Smooth muscle cell (in vitro differentiated cells): ENCODE results near the gene DHRS9. TPM values are rescaled to one million over a fixed set of nuclear protein-coding genes. Genes with fewer than 3 reads are reported as not detected.

Experiments used
- DNase-seq: peaks from one replicate; lab custom pipeline; 2025; ENCODE audit not compliant: unreplicated experiment; lab: John Stamatoyannopoulos, UW
- H2AFZ ChIP-seq: fragments of 200-600 bp; sonication (generic); 2 replicates; pipeline ENCODE4 v1.6.0; 2016; ENCODE audit warnings: antibody characterized with exemption, low read depth, mild to moderate bottlenecking
- H3F3A ChIP-seq: fragments of 200-600 bp; sonication (generic); 2 replicates; pipeline ENCODE4 v1.6.0; 2017; ENCODE audit warnings: antibody characterized with exemption, low read depth
- H3K27ac ChIP-seq: fragments of 200-600 bp; sonication (generic); 2 replicates; pipeline ENCODE4 v1.5.1; 2016; ENCODE audit warnings: low read depth, mild to moderate bottlenecking
- H3K27me3 ChIP-seq: fragments of 200-600 bp; sonication (generic); 2 replicates; pipeline ENCODE4 v1.6.1; 2016; ENCODE audit warnings: low read depth, mild to moderate bottlenecking
- H3K36me3 ChIP-seq: fragments of 200-600 bp; sonication (generic); 2 replicates; pipeline ENCODE4 v1.5.1; 2016; ENCODE audit warnings: low read depth
- H3K4me1 ChIP-seq: fragments of 200-600 bp; sonication (generic); 2 replicates; pipeline ENCODE4 v1.5.1; 2016; ENCODE audit warnings: low read depth
- H3K4me2 ChIP-seq: fragments of 200-600 bp; sonication (generic); 2 replicates; pipeline ENCODE4 v1.6.0; 2016; ENCODE audit warnings: mild to moderate bottlenecking
- H3K4me3 ChIP-seq: fragments of 200-600 bp; sonication (generic); 2 replicates; pipeline ENCODE4 v1.5.1; 2016; ENCODE audit warnings: mild to moderate bottlenecking
- H3K79me2 ChIP-seq: fragments of 200-600 bp; sonication (generic); 2 replicates; pipeline ENCODE4 v1.6.0; 2016; ENCODE audit warnings: low read depth, mild to moderate bottlenecking
- H3K9ac ChIP-seq: fragments of 200-600 bp; sonication (generic); 2 replicates; pipeline ENCODE4 v1.6.0; 2016; ENCODE audit warnings: low read depth
- H3K9me3 ChIP-seq: fragments of 200-600 bp; sonication (generic); replicated peaks from 2 replicates; pipeline ENCODE4 v1.5.1; 2016; ENCODE audit warnings: low read depth
- H4K20me1 ChIP-seq: fragments of 200-600 bp; sonication (generic); 2 replicates; pipeline ENCODE4 v1.6.0; 2016; ENCODE audit warnings: low read depth
- WGBS: methylation state at CpG from one replicate; pipeline ENCODE4 v1.1.7; 2016; ENCODE audit warnings: low lambda C conversion rate; 5-methylcytosine and 5-hydroxymethylcytosine counted together
- polyA plus RNA-seq: library from polyadenylated mRNA; unstranded; fragments of >200 nt; fragmentation: Nextera tagmentation; extraction: Ambion mirVana; gene quantifications from 2 replicates; pipeline ENCODE4 v1.2.1, GENCODE V29; 2016
- total RNA-seq: library from RNA; depleted of rRNA; stranded (reverse); fragments of >200 nt; gene quantifications from 2 replicates; pipeline ENCODE4 v1.2.3, GENCODE V29; 2014
- TF ChIP-seq, protein P1 (sequence below): fragments of 200-600 bp; sonication (generic); IDR thresholded peaks from 2 replicates; pipeline ENCODE4 v1.5.1; 2017; ENCODE audit warnings: borderline replicate concordance, mild to moderate bottlenecking, antibody characterized with exemption; ENCODE audit not compliant: insufficient read depth, poor library complexity, severe bottlenecking

Gene DHRS9
- total and polyA plus RNA-seq, 2 experiments from 2014 or later: 0.09 to 0.38 TPM

DNA sequence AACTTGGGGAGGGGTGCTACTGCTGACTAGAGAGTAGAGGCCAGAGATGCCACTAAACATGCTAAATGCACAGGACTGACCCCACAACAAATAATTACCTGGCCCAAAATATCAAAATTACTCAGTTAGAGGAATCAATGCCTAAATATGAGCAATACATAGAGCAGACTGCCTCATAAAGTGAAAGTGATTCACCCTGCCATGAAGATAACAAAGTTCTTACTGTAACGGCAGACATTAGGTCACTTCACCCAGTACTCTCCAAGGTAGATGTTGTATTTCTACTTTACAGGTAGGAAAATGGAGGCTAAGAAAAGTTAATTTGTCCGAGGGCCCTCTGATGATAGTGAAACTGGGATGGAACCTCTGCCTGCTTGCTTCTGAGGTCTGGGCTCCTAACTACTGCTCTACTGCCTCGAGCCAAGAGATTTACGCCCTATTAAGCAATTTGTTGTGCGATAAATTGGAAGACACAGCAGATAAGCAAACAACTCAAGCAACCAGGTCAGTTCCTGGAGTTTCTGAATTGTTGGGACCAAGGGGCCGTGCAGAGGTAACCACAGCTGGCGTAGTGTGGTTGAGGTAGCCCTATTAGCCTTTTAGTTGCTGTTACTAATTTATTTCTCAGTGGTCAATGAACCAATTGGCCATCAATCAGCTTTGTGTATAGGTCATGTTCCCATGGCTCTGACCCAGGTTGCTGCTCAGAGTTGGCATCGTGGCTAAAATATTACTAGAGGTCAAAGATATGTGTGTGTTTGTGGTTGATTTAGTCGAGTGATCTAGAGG, 4.8 kb downstream of the DHRS9 start:
- no peak overlapping the region for H3K27ac ChIP-seq
- H3K4me1 ChIP-seq: no peaks in the 10 kb centered on the region
- no peaks in the 10 kb centered on the region for H3K36me3 ChIP-seq
- no peaks in the 10 kb centered on the region for H3K9me3 ChIP-seq
- no peak for DNase-seq
- H3K9ac ChIP-seq: no peak overlapping the region
- H3K27me3 ChIP-seq: peaks cover 27% of the 10 kb centered on the region
- H3K4me2 ChIP-seq: no peak overlapping the region
- no peak overlapping the region for H2AFZ ChIP-seq
- TF ChIP-seq, protein P1, sequence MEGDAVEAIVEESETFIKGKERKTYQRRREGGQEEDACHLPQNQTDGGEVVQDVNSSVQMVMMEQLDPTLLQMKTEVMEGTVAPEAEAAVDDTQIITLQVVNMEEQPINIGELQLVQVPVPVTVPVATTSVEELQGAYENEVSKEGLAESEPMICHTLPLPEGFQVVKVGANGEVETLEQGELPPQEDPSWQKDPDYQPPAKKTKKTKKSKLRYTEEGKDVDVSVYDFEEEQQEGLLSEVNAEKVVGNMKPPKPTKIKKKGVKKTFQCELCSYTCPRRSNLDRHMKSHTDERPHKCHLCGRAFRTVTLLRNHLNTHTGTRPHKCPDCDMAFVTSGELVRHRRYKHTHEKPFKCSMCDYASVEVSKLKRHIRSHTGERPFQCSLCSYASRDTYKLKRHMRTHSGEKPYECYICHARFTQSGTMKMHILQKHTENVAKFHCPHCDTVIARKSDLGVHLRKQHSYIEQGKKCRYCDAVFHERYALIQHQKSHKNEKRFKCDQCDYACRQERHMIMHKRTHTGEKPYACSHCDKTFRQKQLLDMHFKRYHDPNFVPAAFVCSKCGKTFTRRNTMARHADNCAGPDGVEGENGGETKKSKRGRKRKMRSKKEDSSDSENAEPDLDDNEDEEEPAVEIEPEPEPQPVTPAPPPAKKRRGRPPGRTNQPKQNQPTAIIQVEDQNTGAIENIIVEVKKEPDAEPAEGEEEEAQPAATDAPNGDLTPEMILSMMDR: no peak
- H3K79me2 ChIP-seq: no peaks in the 10 kb centered on the region
- no peaks in the 10 kb centered on the region for H4K20me1 ChIP-seq
- WGBS: 71% methylated on average over 9 of the region's 9 CpGs
- no peaks in the 10 kb centered on the region for H3F3A ChIP-seq
- no peak overlapping the region for H3K4me3 ChIP-seq

DNA sequence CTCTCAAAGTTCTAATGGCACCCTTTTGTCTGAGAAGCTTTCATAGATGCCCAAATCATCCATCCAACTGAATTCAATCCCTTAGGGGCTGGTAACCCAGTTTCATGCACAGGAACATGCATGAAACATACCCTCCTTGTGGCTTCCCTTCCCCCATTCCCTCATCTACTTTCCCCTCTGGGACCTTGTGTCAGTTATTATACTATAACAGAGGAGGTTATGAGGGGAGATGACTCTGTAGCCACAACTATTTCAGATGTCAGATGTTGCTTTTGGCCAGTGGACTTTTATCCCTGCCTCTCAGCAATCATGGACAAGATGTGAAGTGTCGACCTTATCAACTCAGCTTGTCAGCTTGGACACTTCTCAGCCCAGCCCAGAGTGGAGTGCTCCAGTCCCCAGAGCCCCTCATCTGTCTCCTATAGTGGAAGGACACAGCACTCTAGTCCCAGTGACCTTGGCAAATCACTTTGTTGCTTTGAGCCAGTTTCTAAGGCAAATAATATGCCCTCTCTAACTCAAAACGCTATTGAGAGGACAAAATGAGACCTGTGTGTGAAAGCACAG, 8.4 kb downstream of the DHRS9 start:
- TF ChIP-seq, protein P1: no peak
- peaks cover 17% of the 10 kb centered on the region for H3K27me3 ChIP-seq
- H3K4me3 ChIP-seq: no peak overlapping the region
- no peak overlapping the region for H3K4me2 ChIP-seq
- no peaks in the 10 kb centered on the region for H3K79me2 ChIP-seq
- H2AFZ ChIP-seq: no peak overlapping the region
- H3K9me3 ChIP-seq: no peaks in the 10 kb centered on the region
- H3K4me1 ChIP-seq: no peaks in the 10 kb centered on the region
- 70% methylated on average over 2 of the region's 2 CpGs for WGBS
- H4K20me1 ChIP-seq: no peaks in the 10 kb centered on the region
- H3K27ac ChIP-seq: no peak overlapping the region
- H3K9ac ChIP-seq: no peak overlapping the region
- no peaks in the 10 kb centered on the region for H3K36me3 ChIP-seq
- no peak for DNase-seq
- no peaks in the 10 kb centered on the region for H3F3A ChIP-seq

DNA sequence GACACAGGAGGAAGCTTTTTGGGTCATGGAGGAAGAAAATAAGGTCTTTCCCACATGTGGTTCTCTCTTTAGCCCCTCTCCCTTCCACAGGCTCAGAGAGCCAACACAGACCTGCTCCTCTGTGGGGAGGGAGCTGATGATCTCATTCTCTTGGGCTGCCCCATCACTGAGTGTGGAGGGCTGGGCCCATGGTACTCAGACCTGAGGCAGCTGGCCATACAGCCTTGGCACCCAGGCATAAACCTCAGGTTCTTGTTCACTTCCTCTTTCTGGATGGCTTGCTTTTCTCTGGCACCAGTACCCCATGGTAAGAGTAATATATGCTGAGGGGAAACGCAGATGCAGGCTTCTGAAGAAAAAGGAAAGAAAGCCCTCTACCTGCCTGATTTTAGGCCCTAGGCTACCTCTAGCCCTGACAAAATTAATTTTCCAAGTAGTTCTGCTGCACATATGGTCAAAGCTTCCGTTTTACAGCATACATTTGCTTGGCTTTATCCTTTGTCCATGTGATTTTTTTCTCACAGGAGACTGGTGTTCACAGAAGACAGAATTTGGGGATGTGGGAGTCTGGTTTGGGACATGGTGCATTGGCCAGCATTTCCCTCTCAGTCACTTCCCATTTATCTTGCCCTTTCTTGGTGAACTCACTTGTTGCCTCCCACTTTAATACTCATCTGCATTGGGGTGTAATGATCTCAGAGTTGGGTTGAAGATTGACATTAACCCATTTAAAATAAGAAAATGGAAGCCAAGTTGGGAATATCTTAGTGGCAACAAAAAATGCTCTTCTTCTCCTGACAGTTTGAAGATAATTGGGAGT, 11.1 kb downstream of the DHRS9 start:
- Histone ChIP-seq H3K27me3 (peaks cover 33% of the 10 kb centered on the region), H3K4me1 (no peaks in the 10 kb centered on the region), H3F3A (no peaks in the 10 kb centered on the region), H3K4me2 (no peak overlapping the region), H3K27ac (no peak overlapping the region), H2AFZ (no peak overlapping the region), H3K9ac (no peak overlapping the region), H3K4me3 (no peak overlapping the region), H4K20me1 (no peaks in the 10 kb centered on the region), H3K79me2 (no peaks in the 10 kb centered on the region), H3K36me3 (no peaks in the 10 kb centered on the region), H3K9me3 (no peaks in the 10 kb centered on the region)
- TF ChIP-seq, protein P1: no peak
- WGBS: 94% methylated on average over 2 of the region's 2 CpGs
- DNase-seq: no peak
